ENCODE data around the gene ACOT4. TPM values are rescaled to one million over a fixed set of nuclear protein-coding genes. Genes with fewer than 3 reads are reported as not detected.

The ACOT4 gene
- total and polyA plus RNA-seq, 2 of the 8 experiments (the other 6 are each of a cell fraction or from before 2014, with no cell fraction given), result 0.80 to 1.1 TPM

GRCh38 chr14:73630009-73630780, 38.5 kb downstream of the ACOT4 start (continued):
- TF ChIP-seq CHD7 (IDR thresholded peaks at IDR 0.05; ENCODE audit: insufficient replicate concordance, low read length) (no peak), CHD2 (IDR thresholded peaks at IDR 0.05; ENCODE audit: low read length) (no peak), SP1 (IDR thresholded peaks at IDR 0.05; ENCODE audit: low read depth, low read length) (no peak), KDM5A (IDR thresholded peaks at IDR 0.05; ENCODE audit: low read length) (no peak), MAFK (IDR thresholded peaks at IDR 0.05; ENCODE audit: low read depth, low read length) (no peak)

Measured in H1 (cell line).